IPS-20b (cell line): Measurements from ENCODE around the gene ADAM30.

Source experiments
- H3K27ac ChIP-seq: one replicate; pipeline ENCODE4 v1.5.1; 2013; ENCODE audit warnings: low read length
- H3K27me3 ChIP-seq: 2 replicates; pipeline ENCODE4 v1.6.1; 2013; ENCODE audit warnings: mild to moderate bottlenecking, low read length, inconsistent platforms; ENCODE audit not compliant: insufficient read depth
- H3K36me3 ChIP-seq: 2 replicates; pipeline ENCODE4 v1.6.1; 2013; ENCODE audit warnings: low read depth, mild to moderate bottlenecking, inconsistent platforms, low read length, moderate library complexity; ENCODE audit not compliant: insufficient read depth
- H3K4me1 ChIP-seq: 2 replicates; pipeline ENCODE4 v1.6.1; 2013; ENCODE audit warnings: mild to moderate bottlenecking, control low read depth, inconsistent platforms, low read length, moderate library complexity; ENCODE audit not compliant: insufficient read depth
- H3K4me3 ChIP-seq: 2 replicates; pipeline ENCODE4 v1.5.1; 2013; ENCODE audit warnings: mild to moderate bottlenecking, low read length, inconsistent platforms
- H3K9ac ChIP-seq: 2 replicates; pipeline ENCODE4 v1.6.1; 2013; ENCODE audit warnings: low read depth, mild to moderate bottlenecking, inconsistent platforms, low read length, moderate library complexity
- H3K9me3 ChIP-seq: 2 replicates; pipeline ENCODE4 v1.6.1; 2013; ENCODE audit warnings: mild to moderate bottlenecking, low read depth, low read length, inconsistent platforms; ENCODE audit not compliant: insufficient read depth

ADAM30 gene

DNA sequence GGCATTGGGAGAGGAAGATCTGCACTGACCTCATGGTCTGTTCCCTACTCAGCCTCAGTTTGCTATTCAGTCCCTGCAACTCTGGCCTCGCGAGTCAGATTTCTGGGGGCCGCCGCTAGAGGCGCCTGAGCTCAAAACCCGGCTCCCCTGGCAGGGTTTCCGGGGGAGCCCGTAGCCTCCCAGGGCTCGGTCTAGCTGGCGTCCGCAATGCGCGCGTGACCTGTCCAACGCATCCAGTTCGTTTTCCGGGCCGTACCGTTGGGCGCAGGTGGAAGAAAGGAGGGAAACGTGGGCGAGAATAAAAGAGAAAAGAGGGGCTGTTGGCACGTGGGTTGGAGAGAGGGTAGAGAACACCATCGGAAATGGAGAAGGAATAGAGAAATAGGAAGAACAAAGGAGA is at the start of gene ADAM30:
Gene ADAM30 (minus strand): TSS at position 213 of the 400 bp plus-strand sequence. CDS start 179 bp downstream, at position 34.
- Histone ChIP-seq H3K9me3 (no peaks in the 10 kb centered on the region), H3K9ac (no peak within 1 kb of the TSS), H3K4me1 (no peaks in the 10 kb centered on the region), H3K4me3 (no peak within 1 kb of the TSS), H3K36me3 (no peaks in the 10 kb centered on the region), H3K27ac (no peak within 1 kb of the TSS), H3K27me3 (no peaks in the 10 kb centered on the region)

GRCh38 chr1:119943216-119943615 is 46.9 kb upstream of the ADAM30 start:
- H3K36me3 ChIP-seq, result peaks cover 20% of the 10 kb centered on the region
- H3K4me1 ChIP-seq, result no peaks in the 10 kb centered on the region
- H3K4me3 ChIP-seq, result no peak overlapping the region
- H3K27ac ChIP-seq, result no peak overlapping the region
- no peaks in the 10 kb centered on the region for H3K27me3 ChIP-seq
- H3K9ac ChIP-seq, result no peak overlapping the region
- no peaks in the 10 kb centered on the region for H3K9me3 ChIP-seq

DNA sequence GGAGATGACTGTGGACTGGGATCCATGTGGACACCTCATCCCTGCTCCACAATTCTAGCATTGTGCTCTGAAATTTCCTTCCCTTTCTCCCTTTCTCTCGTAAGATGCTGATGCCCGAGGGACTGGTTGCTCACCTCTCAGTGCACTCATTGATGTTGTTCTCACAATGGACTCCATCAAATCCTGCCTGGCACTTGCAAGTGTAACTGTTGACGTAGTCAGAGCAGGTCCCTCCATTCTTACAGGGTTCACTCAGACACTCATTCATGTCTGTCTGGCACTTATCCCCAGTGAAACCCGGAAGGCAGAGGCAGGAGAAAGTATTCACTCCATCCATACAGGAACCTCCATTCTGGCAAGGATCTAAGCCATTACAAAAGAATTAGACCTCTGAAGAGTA is 45.1 kb upstream of the ADAM30 start:
- H3K36me3 ChIP-seq, result peaks cover 23% of the 10 kb centered on the region

DNA sequence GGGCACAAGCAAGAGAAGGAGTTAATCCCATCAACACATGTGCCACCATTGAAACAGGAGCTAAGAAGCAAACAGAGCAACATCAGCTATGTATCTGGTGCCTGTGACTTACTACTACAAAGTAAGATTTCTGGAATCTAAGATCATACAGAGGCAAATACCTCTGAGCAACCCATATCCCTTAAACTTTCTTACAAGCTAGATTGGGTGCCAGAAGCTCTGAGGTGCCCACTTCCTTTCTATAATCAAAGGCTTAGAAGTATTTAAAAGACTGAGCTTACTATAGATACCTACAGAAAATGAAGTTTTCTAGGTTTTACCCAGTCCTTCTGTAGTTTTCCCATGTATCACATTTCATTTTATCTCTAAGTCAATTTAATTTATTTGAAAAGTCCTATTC is 44.4 kb upstream of the ADAM30 start:
- Histone ChIP-seq H3K27ac (no peak overlapping the region), H3K9me3 (no peaks in the 10 kb centered on the region), H3K4me1 (peaks cover 7% of the 10 kb centered on the region; the same call in 1 of the 2 replicates), H3K27me3 (no peaks in the 10 kb centered on the region), H3K36me3 (peaks cover 28% of the 10 kb centered on the region), H3K9ac (no peak overlapping the region), H3K4me3 (no peak overlapping the region)

More for the DNA sequence above, 45.1 kb upstream of the ADAM30 start:
- Histone ChIP-seq H3K27ac (no peak overlapping the region), H3K4me1 (peaks cover 4% of the 10 kb centered on the region; the same call in 1 of the 2 replicates), H3K4me3 (no peak overlapping the region), H3K9me3 (no peaks in the 10 kb centered on the region), H3K27me3 (no peaks in the 10 kb centered on the region), H3K9ac (no peak overlapping the region)

DNA sequence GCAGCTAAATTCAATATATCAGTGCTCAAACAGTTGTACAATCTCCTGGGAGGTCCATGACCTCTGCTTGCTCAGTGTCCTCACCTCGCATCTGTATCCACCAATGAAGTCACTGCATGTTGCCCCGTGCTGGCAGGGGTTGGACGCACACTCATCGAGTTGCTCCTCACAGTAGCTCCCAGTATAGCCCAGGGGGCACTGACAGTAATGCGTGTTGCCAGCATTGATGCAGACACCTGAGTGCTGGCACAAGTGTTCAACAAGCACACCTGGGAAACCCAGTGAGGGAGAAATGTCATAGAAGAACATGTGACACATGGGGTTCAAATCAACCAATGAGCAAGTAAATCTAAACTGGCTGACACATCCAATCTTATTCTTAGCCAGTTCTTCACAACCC is 40.9 kb upstream of the ADAM30 start:
- H3K9me3 ChIP-seq, result no peaks in the 10 kb centered on the region
- peaks cover 7% of the 10 kb centered on the region; the same call in 1 of the 2 replicates for H3K4me1 ChIP-seq
- no peaks in the 10 kb centered on the region for H3K27me3 ChIP-seq
- no peak overlapping the region for H3K9ac ChIP-seq
- H3K4me3 ChIP-seq, result no peak overlapping the region
- no peak overlapping the region for H3K27ac ChIP-seq
- H3K36me3 ChIP-seq, result peaks cover 58% of the 10 kb centered on the region

- Histone ChIP-seq H3K4me3 (no peak overlapping the region), H3K9me3 (no peaks in the 10 kb centered on the region), H3K9ac (no peak overlapping the region), H3K4me1 (peaks cover 7% of the 10 kb centered on the region; the same call in 1 of the 2 replicates), H3K27me3 (no peaks in the 10 kb centered on the region), H3K36me3 (peaks cover 58% of the 10 kb centered on the region), H3K27ac (no peak overlapping the region)
Measured at GRCh38 chr1:119935915-119936314, 39.6 kb upstream of the ADAM30 start.

GRCh38 chr1:119935373-119935772 is 39.1 kb upstream of the ADAM30 start:
- no peak overlapping the region for H3K27ac ChIP-seq
- H3K9me3 ChIP-seq, result no peaks in the 10 kb centered on the region
- no peak overlapping the region for H3K9ac ChIP-seq
- no peaks in the 10 kb centered on the region for H3K27me3 ChIP-seq
- H3K36me3 ChIP-seq, result peaks cover 58% of the 10 kb centered on the region
- H3K4me1 ChIP-seq, result peaks cover 7% of the 10 kb centered on the region; the same call in 1 of the 2 replicates
- H3K4me3 ChIP-seq, result no peak overlapping the region

DNA sequence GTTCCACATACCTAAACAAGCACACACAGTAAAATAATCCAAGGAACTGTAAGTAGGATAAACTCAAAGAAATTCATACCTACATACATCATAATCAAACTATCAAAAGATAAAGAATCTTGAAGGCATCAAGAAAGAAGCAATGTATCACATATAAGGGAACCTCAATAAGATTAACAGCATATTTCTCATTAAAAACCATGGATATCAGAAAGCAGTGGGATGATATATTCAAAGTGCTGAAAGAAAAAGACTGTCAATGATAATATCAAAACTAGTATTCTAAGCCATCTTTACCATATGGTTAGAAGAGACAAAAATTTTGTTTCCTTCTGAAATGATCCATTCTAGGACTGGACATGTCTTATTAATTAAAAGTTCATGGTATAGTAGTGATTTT is 37.1 kb upstream of the ADAM30 start:
- no peak overlapping the region for H3K27ac ChIP-seq
- H3K27me3 ChIP-seq, result no peaks in the 10 kb centered on the region
- no peaks in the 10 kb centered on the region for H3K9me3 ChIP-seq
- H3K4me3 ChIP-seq, result no peak overlapping the region
- peaks cover 55% of the 10 kb centered on the region; the same call in 1 of the 2 replicates for H3K36me3 ChIP-seq
- H3K9ac ChIP-seq, result no peak overlapping the region
- peaks cover 7% of the 10 kb centered on the region; the same call in 1 of the 2 replicates for H3K4me1 ChIP-seq

GRCh38 chr1:119929643-119930315 is 33.5 kb upstream of the ADAM30 start:
- no peak overlapping the region for H3K27ac ChIP-seq
- no peaks in the 10 kb centered on the region for H3K9me3 ChIP-seq
- no peaks in the 10 kb centered on the region for H3K4me1 ChIP-seq
- no peaks in the 10 kb centered on the region for H3K27me3 ChIP-seq
- H3K36me3 ChIP-seq, result peaks cover 49% of the 10 kb centered on the region
- no peak overlapping the region for H3K4me3 ChIP-seq
- no peak overlapping the region for H3K9ac ChIP-seq

- Histone ChIP-seq H3K27me3 (no peaks in the 10 kb centered on the region), H3K27ac (no peak overlapping the region), H3K4me3 (no peak overlapping the region), H3K4me1 (no peaks in the 10 kb centered on the region), H3K36me3 (peaks cover 58% of the 10 kb centered on the region), H3K9ac (no peak overlapping the region), H3K9me3 (no peaks in the 10 kb centered on the region)
Measured at GRCh38 chr1:119926553-119926952, 30.2 kb upstream of the ADAM30 start.

DNA sequence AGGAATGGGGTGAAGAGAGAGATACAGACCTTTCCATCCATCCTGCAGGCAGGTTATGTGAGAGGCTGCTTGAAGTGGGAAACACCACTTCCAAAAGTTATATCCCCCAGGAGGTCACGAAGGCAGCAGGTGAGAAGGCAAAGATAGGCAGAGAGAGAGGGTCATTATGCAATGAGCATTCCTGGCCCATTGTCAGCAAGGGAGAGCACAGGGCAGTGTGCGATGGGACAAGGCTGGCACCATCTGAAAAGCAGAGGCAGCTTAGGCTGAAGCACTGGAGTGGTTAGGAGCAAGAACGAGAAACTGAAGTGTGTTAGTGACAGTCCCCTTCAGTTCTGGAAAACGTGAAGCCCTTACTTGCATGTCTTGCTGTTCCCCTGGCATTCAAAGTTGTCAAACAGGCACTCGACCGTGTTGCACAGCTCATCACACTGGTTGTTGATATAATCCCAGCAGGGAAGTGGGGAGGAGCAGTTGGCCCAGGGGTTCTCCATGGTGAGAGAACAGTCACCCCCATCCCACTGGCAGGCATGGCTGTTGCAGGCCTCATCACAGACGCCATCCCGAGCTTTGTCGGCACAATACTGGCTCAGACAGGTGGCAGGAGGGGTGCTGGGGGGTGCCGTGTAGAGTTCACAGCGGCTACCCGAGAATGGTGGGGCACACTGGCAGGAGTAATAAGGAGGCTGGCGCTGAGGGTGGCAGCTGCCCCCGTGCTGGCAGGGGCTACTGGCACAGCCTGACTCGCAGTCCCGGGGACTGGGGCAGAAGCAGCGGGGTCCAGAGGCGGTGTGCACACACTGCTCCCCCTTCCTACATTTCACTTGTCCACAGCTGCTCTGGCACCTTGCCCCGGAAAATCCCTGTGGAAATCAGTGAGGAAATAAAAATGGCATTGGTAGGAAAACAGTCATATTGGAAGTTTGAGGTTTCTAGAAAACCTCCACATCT is 28.9 kb upstream of the ADAM30 start:
- Histone ChIP-seq H3K36me3 (peaks cover 70% of the 10 kb centered on the region), H3K4me3 (no peak overlapping the region), H3K9me3 (no peaks in the 10 kb centered on the region), H3K9ac (no peak overlapping the region), H3K27ac (no peak overlapping the region), H3K4me1 (no peaks in the 10 kb centered on the region), H3K27me3 (no peaks in the 10 kb centered on the region)
